PC-9 (cell line): ENCODE data around the gene PPP4R3B. TPM values are rescaled to one million over a fixed set of nuclear protein-coding genes. Genes with fewer than 3 reads are reported as not detected.
"Not testable (repeated sequence)": the region's sequence is repeated elsewhere in the genome, so short reads cannot be mapped to it uniquely, and the experiment has no call there.

ENCODE experiments used
- BruUV-seq: library from RNA; stranded (reverse); fragments of 400-500 nt; replicated peaks from 2 replicates; lab custom pipeline; 2021; lab: Mats Ljungman, UMichigan
- CTCF ChIA-PET: fragments of 300-600 bp; sonication (Branson Sonifier 250); formaldehyde crosslinking; loops from one replicate; lab custom pipeline; 2022; ENCODE audit warnings: antibody characterized with exemption; lab: Charles Lee
- POLR2A ChIA-PET: fragments of 300-600 bp; sonication (Branson Sonifier 250); formaldehyde crosslinking; loops from one replicate; lab custom pipeline; 2022; ENCODE audit warnings: antibody characterized with exemption; ENCODE audit not compliant: unreplicated experiment; lab: Charles Lee
- DNase-seq, 2 experiments: peaks; one replicate each; pipeline versions ENCODE4 v3.0.0 to v3.0.0-alpha.2; 2015 to 2022; ENCODE audit warnings: mixed read lengths in 1 of 2
- H2AFZ ChIP-seq: fragments of 200-600 bp; sonication (generic); 2 replicates; pipeline ENCODE4 v1.8.1; 2017; ENCODE audit warnings: antibody characterized with exemption
- H3F3A ChIP-seq: fragments of 200-600 bp; sonication (generic); 2 replicates; pipeline ENCODE4 v1.8.1; 2017; ENCODE audit warnings: antibody characterized with exemption, mild to moderate bottlenecking, low read depth; ENCODE audit not compliant: insufficient read depth
- H3K27ac ChIP-seq: fragments of 200-600 bp; sonication (generic); 2 replicates; pipeline ENCODE4 v1.6.1; 2016; ENCODE audit warnings: mixed run types
- H3K27me3 ChIP-seq: fragments of 200-600 bp; sonication (generic); 2 replicates; pipeline ENCODE4 v1.6.1; 2016; ENCODE audit warnings: low read depth, mixed run types; ENCODE audit not compliant: insufficient read depth
- H3K36me3 ChIP-seq: fragments of 200-600 bp; sonication (generic); 2 replicates; pipeline ENCODE4 v1.6.1; 2016; ENCODE audit warnings: low read depth, mixed run types
- H3K4me1 ChIP-seq: fragments of 200-600 bp; sonication (generic); replicated peaks from 2 replicates; pipeline ENCODE4 v1.6.1; 2016; ENCODE audit warnings: mixed run types; ENCODE audit not compliant: insufficient read depth
- H3K4me2 ChIP-seq: fragments of 200-600 bp; sonication (generic); 2 replicates; pipeline ENCODE4 v1.6.1; 2017; ENCODE audit warnings: mixed run types
- H3K4me3 ChIP-seq: fragments of 200-600 bp; sonication (generic); 2 replicates; pipeline ENCODE4 v1.6.1; 2016; ENCODE audit warnings: mixed run types
- H3K79me2 ChIP-seq: fragments of 200-600 bp; sonication (generic); 2 replicates; pipeline ENCODE4 v1.6.1; 2017; ENCODE audit warnings: low read depth, mixed run types
- H3K9me2 ChIP-seq: fragments of 200-600 bp; sonication (generic); 2 replicates; pipeline ENCODE4 v1.8.1; 2017; ENCODE audit warnings: mild to moderate bottlenecking; ENCODE audit not compliant: insufficient read depth
- H3K9me3 ChIP-seq: fragments of 200-600 bp; sonication (generic); 2 replicates; pipeline ENCODE4 v1.8.1; 2016; ENCODE audit warnings: low read depth; ENCODE audit not compliant: insufficient read depth
- H4K20me1 ChIP-seq: fragments of 200-600 bp; sonication (generic); 2 replicates; pipeline ENCODE4 v1.8.1; 2017; ENCODE audit not compliant: insufficient read depth
- CTCF ChIP-seq: fragments of 200-600 bp; sonication (generic); conservative IDR thresholded peaks from 2 replicates; pipeline ENCODE4 v1.6.1; 2017; ENCODE audit warnings: mixed run types, antibody characterized with exemption, mild to moderate bottlenecking, moderate library complexity
- EZH2 ChIP-seq: fragments of 200-600 bp; sonication (generic); IDR thresholded peaks from 2 replicates; pipeline ENCODE4 v1.8.0; 2017; ENCODE audit warnings: antibody characterized with exemption, low read depth
- intact Hi-C: fragments of 100-400 bp; cut with micrococcal nuclease; formaldehyde crosslinking; loops from one replicate; pipeline ENCODE4 v1.10.0; 2022; ENCODE audit not compliant: unreplicated experiment
- total RNA-seq: library from RNA; stranded (reverse); gene quantifications from 2 replicates; pipeline ENCODE4 v1.2.3, GENCODE V29; 2021

The PPP4R3B gene
- total RNA-seq, 1 experiment from 2014 or later: 66.2 TPM

DNA sequence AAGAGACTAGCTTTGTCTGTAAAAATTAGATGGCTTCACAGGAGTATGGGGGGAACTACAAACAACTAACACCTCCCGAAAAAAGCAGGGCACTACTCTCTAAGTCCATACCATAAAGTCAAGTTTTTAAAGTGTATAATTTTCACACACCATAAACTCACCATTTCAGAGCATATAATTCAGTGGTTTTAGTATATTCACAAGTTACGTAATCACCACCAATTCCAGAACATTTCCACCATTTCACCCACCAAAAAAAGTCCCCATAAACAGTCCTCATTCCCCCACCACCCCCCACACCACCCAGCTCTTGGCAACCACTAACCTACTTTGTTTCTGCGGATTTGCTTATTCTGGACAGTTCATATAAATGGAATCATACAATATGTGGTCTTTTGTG lies 64.1 kb downstream of the PPP4R3B start:
- peaks cover 35% of the 10 kb centered on the region for H3K36me3 ChIP-seq
- H3K4me1 ChIP-seq: peaks cover 19% of the 10 kb centered on the region
- no peak overlapping the region for H3K4me2 ChIP-seq
- peaks cover 4% of the 10 kb centered on the region; the same call in 1 of the 2 replicates for H4K20me1 ChIP-seq
- H3K27me3 ChIP-seq: no peaks in the 10 kb centered on the region
- H3K4me3 ChIP-seq: no peak overlapping the region
- peaks cover 28% of the 10 kb centered on the region for H3F3A ChIP-seq
- H3K9me2 ChIP-seq: no peaks in the 10 kb centered on the region
- ChIA-PET CTCF (interaction anchor here (0.6 to 0.7 kb wide), 2 partner anchors 49 to 551 kb away, joined by 3 to 7 read pairs; no protein-coding TSS in a partner anchor), POLR2A (no interaction called here)
- no peak for DNase-seq
- intact Hi-C loops: no loop called here
- BruUV-seq: no TSS peak
- no peak overlapping the region for H3K27ac ChIP-seq
- TF ChIP-seq CTCF (no peak), EZH2 (no peak)
- no peaks in the 10 kb centered on the region for H3K9me3 ChIP-seq
- no peak overlapping the region for H2AFZ ChIP-seq
- H3K79me2 ChIP-seq: peaks cover 3% of the 10 kb centered on the region; the same call in 1 of the 2 replicates

DNA sequence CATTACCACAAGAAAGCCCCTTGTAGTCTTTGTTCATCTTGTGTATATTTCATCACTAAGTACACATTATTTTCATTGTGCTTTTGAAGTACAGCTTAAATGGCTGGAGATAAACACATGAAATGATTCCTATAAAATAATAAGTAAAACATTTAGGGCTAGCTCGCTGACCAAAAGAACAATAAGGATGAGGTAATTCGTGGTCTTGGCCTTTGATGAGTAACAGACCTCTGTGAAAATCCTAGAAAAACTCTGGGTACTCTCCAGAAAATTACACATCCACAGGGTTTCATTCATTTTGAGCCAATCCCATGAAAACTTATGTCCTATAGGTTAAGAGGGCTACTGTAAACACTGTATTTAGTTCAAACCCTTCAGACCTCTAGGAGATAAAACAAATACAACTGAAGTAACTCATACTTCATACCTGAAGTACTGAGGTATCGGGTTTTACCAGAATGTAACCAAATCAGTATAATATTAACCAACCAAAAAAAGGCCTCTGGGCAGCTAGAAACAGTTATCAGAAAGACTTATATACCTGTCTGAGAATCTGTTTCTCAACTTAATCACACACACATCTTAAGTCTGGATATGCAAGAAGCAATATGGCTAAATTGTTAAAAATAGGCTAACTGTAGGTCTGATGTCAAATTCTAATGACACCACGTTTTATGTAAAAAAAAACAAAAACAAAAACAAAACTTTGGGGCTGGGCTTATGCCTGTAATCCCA lies 66.9 kb downstream of the PPP4R3B start:
- Histone ChIP-seq H3K4me1 (peaks cover 3% of the 10 kb centered on the region), H3K27me3 (no peaks in the 10 kb centered on the region), H3K4me2 (no peak overlapping the region), H3K4me3 (no peak overlapping the region), H3K36me3 (peaks cover 18% of the 10 kb centered on the region), H3K27ac (no peak overlapping the region), H4K20me1 (peaks cover 4% of the 10 kb centered on the region; the same call in 1 of the 2 replicates), H3F3A (peaks cover 13% of the 10 kb centered on the region), H3K9me2 (no peaks in the 10 kb centered on the region), H3K9me3 (no peaks in the 10 kb centered on the region), H3K79me2 (peaks cover 3% of the 10 kb centered on the region; the same call in 1 of the 2 replicates), H2AFZ (no peak overlapping the region)
- DNase-seq: peak in 1 of 2 experiments; percentile 33
- POLR2A ChIA-PET: no interaction called here
- intact Hi-C loops: no loop called here
- BruUV-seq: no TSS peak
- TF ChIP-seq CTCF (no peak), EZH2 (no peak)
- CTCF ChIA-PET: interaction anchor here (0.5 kb wide), 1 partner anchor 580 kb away, joined by 3 read pairs; no protein-coding TSS in a partner anchor

DNA sequence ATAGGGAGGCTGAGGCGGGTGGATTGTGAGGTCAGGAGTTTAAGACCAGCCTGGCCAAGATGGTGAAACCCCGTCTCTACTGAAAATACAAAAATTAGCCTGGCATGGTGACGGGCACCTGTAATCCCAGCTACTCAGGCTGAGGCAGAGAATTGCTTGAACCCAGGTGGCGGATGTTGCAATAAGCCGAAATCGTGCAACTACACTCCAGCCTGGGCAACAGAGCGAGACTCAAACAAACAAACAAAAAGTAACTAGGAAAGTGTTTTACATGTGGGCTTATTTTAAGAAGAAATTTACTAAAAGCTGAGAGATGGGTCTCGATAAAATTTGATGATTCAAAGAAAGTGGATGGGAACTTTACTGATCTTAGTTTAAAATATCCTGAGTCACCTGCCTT lies 69.7 kb downstream of the PPP4R3B start:
- intact Hi-C loops, H3K79me2 ChIP-seq, CTCF ChIA-PET, DNase-seq, H3K27me3 ChIP-seq, H4K20me1 ChIP-seq, H3K4me2 ChIP-seq, H3K9me3 ChIP-seq, BruUV-seq, H3K9me2 ChIP-seq, H3K27ac ChIP-seq, H3K4me3 ChIP-seq, H2AFZ ChIP-seq, H3K4me1 ChIP-seq: not testable (repeated sequence)
- Histone ChIP-seq H3K36me3 (peaks cover 16% of the 10 kb centered on the region), H3F3A (0 out of 2 replicates have a peak, but pooled peaks cover 10% of the 10 kb centered on the region)
- POLR2A ChIA-PET: interaction anchor here (0.7 kb wide), 1 partner anchor 997 kb away, joined by 4 read pairs; no protein-coding TSS in a partner anchor
